Activated naive CD8-positive, alpha-beta T cell (primary cell): ENCODE data around the gene PLAGL2.
"Not testable (repeated sequence)": the region's sequence is repeated elsewhere in the genome, so short reads cannot be mapped to it uniquely, and the experiment has no call there.

Experiments used
- H3K27ac Mint-ChIP-seq: one replicate; pipeline ENCODE4 v1.8.0; 2021; ENCODE audit warnings: mixed read lengths
- H3K27me3 Mint-ChIP-seq: one replicate; pipeline ENCODE4 v1.8.0; 2021; ENCODE audit warnings: mixed read lengths
- H3K36me3 Mint-ChIP-seq: one replicate; pipeline ENCODE4 v1.8.0; 2021; ENCODE audit warnings: mixed read lengths
- H3K4me1 Mint-ChIP-seq: one replicate; pipeline ENCODE4 v1.8.0; 2021; ENCODE audit warnings: low read depth, mixed read lengths
- H3K4me3 Mint-ChIP-seq: one replicate; pipeline ENCODE4 v1.8.0; 2021; ENCODE audit warnings: mild to moderate bottlenecking, mixed read lengths
- H3K9me3 Mint-ChIP-seq: one replicate; pipeline ENCODE4 v1.8.0; 2021; ENCODE audit warnings: low read depth, mixed read lengths

Gene PLAGL2

DNA sequence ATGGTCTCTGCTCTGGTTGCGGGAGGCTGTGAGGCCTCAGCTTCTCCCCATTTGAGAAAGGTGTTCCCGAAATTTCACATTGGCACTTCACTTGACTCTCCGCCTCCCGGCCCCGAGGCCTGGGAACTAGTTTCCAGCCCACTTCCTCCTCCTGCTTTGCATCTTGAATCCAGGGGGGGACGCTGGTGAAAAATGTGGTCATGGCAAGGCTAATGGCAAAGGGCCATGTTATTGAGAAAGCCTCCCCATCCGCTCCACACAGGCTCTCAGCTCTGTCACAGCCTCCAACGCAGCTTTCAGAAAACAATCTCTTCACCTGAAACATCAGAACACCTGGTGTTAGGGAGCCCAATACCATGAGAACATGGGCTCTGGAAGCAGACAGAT lies 5.6 kb downstream of the PLAGL2 start:
- Mint-ChIP-seq H3K4me1 (peaks cover 76% of the 10 kb centered on the region), H3K4me3 (peak overlapping the region; percentile 99), H3K27me3 (no peaks in the 10 kb centered on the region), H3K9me3 (no peaks in the 10 kb centered on the region), H3K36me3 (peaks cover 29% of the 10 kb centered on the region), H3K27ac (peak overlapping the region; percentile 97)

DNA sequence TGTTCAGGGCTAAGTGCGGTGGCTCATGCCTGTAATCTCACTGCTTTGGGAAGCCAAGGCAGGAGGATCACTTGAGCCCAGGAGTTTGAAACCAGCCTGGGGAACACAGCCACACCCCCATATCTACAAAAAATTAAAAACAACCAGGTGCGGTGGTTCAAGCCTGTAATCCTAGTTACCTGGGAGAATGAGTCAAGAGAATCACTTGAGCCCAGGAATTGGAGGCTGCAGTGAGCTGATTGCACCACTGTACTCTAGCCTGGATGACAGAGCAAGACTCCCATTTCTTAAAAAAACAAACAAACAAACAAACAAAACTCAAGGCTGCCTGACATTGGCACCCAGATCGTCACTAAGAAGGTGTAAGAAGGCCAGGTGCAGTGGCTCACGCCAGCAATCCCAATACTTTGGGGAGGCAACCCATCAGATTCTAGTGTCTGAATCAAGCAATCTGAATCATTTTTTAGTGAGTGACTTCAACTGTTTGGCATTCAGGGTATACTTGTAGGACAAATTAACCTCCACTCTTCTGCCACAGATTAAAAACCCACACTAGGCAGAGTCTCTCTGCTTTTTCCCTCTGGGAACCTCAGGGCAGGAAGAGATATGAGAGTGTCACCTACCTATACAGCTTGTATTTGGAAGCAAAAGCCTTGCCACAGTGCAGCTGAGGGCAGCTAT lies 6.1 kb downstream of the PLAGL2 start:
- no peaks in the 10 kb centered on the region for H3K9me3 Mint-ChIP-seq
- no peaks in the 10 kb centered on the region for H3K27me3 Mint-ChIP-seq
- peak overlapping the region; percentile 97 for H3K27ac Mint-ChIP-seq
- peaks cover 27% of the 10 kb centered on the region for H3K36me3 Mint-ChIP-seq
- peak overlapping the region; percentile 99 for H3K4me3 Mint-ChIP-seq
- peaks cover 71% of the 10 kb centered on the region for H3K4me1 Mint-ChIP-seq

DNA sequence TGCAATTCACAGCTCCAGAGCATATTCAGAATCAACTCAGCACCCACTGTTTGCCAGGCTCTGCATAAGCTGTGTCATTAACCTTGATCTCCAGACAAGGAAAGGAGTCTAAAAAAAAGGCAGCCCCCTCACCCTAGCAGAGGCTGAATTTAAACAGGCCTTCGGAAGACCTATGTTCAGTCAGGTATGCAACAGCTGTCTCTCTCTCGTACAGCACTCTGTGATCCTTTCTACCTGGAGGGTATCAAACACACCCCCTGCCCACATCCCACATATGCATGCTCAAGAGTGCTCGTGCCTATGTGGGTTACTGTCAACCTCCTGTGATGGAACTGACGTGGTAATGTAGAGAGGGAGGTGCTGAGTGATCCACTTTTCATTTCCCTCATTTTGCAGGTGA lies 8.5 kb downstream of the PLAGL2 start:
- Mint-ChIP-seq H3K9me3 (no peaks in the 10 kb centered on the region), H3K4me1 (peaks cover 56% of the 10 kb centered on the region), H3K36me3 (peaks cover 23% of the 10 kb centered on the region), H3K27ac (peak overlapping the region; percentile 64), H3K27me3 (no peaks in the 10 kb centered on the region), H3K4me3 (peak overlapping the region; percentile 40)

DNA sequence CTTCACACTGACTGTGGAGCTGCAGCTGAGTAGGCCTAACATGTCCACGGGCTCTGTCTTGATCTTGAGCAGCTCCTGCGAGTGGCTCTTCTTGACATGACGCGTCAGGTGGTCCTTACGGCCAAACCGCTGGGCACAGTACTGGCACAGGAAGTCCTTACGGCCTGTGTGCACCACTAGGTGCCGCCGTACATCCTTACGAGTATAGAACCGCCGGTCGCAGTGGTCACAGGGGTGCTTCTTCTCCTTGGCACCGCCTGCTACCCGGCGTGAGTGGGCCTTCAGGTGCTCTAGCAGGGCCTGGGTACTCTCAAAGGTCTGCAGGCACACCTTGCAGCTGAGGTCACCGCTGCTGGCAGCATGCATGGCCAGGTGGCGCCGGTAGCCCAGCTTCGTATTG lies 10.4 kb downstream of the PLAGL2 start:
- H3K27me3 Mint-ChIP-seq, H3K4me3 Mint-ChIP-seq, H3K27ac Mint-ChIP-seq, H3K9me3 Mint-ChIP-seq: not testable (repeated sequence)
- peaks cover 16% of the 10 kb centered on the region for H3K36me3 Mint-ChIP-seq
- H3K4me1 Mint-ChIP-seq, result peaks cover 45% of the 10 kb centered on the region

GRCh38 chr20:32196613-32197012 lies 10.9 kb downstream of the PLAGL2 start:
- H3K4me3 Mint-ChIP-seq, H3K9me3 Mint-ChIP-seq, H3K27me3 Mint-ChIP-seq, H3K27ac Mint-ChIP-seq: not testable (repeated sequence)
- Mint-ChIP-seq H3K36me3 (peaks cover 13% of the 10 kb centered on the region), H3K4me1 (peaks cover 45% of the 10 kb centered on the region)

- H3K9me3 Mint-ChIP-seq, result no peaks in the 10 kb centered on the region
- H3K27ac Mint-ChIP-seq, result peak overlapping the region; percentile 47
- no peak overlapping the region for H3K4me3 Mint-ChIP-seq
- H3K4me1 Mint-ChIP-seq, result peaks cover 43% of the 10 kb centered on the region
- H3K27me3 Mint-ChIP-seq, result no peaks in the 10 kb centered on the region
- peaks cover 11% of the 10 kb centered on the region for H3K36me3 Mint-ChIP-seq
Measured at GRCh38 chr20:32195581-32195980, 12.0 kb downstream of the PLAGL2 start.

GRCh38 chr20:32193996-32194395 lies 13.5 kb downstream of the PLAGL2 start:
- H3K36me3 Mint-ChIP-seq, result peaks cover 11% of the 10 kb centered on the region
- no peak overlapping the region for H3K4me3 Mint-ChIP-seq
- H3K4me1 Mint-ChIP-seq, result peaks cover 42% of the 10 kb centered on the region
- no peaks in the 10 kb centered on the region for H3K27me3 Mint-ChIP-seq
- no peaks in the 10 kb centered on the region for H3K9me3 Mint-ChIP-seq
- peak overlapping the region; percentile 34 for H3K27ac Mint-ChIP-seq

GRCh38 chr20:32193336-32193735 lies 14.2 kb downstream of the PLAGL2 start:
- H3K27ac Mint-ChIP-seq, H3K9me3 Mint-ChIP-seq, H3K27me3 Mint-ChIP-seq, H3K4me3 Mint-ChIP-seq: not testable (repeated sequence)
- peaks cover 41% of the 10 kb centered on the region for H3K4me1 Mint-ChIP-seq
- H3K36me3 Mint-ChIP-seq, result peaks cover 11% of the 10 kb centered on the region

GRCh38 chr20:32192698-32193097 lies 14.8 kb downstream of the PLAGL2 start:
- H3K27ac Mint-ChIP-seq, result peak overlapping the region; percentile 14
- no peaks in the 10 kb centered on the region for H3K9me3 Mint-ChIP-seq
- H3K4me1 Mint-ChIP-seq, result peaks cover 39% of the 10 kb centered on the region
- peaks cover 9% of the 10 kb centered on the region for H3K36me3 Mint-ChIP-seq
- no peak overlapping the region for H3K4me3 Mint-ChIP-seq
- no peaks in the 10 kb centered on the region for H3K27me3 Mint-ChIP-seq

DNA sequence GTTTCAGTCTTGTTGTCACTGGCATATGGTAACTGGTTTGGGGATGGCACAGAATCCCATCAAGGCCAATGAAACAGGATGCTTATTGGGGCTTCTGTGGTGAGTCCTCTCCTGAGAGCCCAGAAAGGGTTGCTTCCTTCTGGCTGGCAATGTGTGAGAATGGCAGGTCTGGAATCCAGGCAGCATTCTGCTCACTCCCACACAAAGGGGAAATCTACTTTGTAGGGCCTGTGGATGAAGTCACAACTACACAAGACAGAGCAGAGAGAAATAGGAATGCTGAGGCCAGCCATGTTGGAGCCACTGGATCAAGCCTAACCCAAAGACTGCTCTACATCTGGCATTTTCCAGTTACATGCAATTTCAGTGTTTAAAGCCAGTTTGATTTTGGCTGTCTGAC lies 15.7 kb downstream of the PLAGL2 start:
- peaks cover 36% of the 10 kb centered on the region for H3K4me1 Mint-ChIP-seq
- H3K4me3 Mint-ChIP-seq, result no peak overlapping the region
- H3K27me3 Mint-ChIP-seq, result no peaks in the 10 kb centered on the region
- H3K27ac Mint-ChIP-seq, result peak overlapping the region; percentile 52
- H3K9me3 Mint-ChIP-seq, result no peaks in the 10 kb centered on the region
- H3K36me3 Mint-ChIP-seq, result peaks cover 7% of the 10 kb centered on the region

DNA sequence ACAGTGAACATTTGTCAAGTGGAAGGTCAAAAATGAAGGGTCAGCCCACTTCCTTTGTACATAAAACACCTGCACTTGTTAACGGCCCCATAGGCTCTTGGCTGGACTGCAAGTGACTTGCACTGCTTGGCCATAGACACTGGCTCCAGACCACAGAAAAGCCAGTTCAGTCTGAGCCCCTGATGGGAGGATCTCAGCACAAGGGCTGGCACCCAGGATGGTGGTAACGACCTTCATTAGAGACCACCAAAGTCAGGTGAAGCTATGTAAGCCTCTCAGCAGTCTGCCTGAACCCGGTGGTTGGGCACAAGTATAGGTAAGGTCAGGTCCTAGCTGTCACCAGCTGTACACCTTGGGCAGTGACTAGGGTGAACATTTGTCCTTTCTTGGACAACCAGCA lies 16.1 kb downstream of the PLAGL2 start:
- Mint-ChIP-seq H3K36me3 (peaks cover 7% of the 10 kb centered on the region), H3K4me3 (peak overlapping the region; percentile 78), H3K9me3 (no peaks in the 10 kb centered on the region), H3K4me1 (peaks cover 36% of the 10 kb centered on the region), H3K27ac (peak overlapping the region; percentile 52), H3K27me3 (no peaks in the 10 kb centered on the region)

DNA sequence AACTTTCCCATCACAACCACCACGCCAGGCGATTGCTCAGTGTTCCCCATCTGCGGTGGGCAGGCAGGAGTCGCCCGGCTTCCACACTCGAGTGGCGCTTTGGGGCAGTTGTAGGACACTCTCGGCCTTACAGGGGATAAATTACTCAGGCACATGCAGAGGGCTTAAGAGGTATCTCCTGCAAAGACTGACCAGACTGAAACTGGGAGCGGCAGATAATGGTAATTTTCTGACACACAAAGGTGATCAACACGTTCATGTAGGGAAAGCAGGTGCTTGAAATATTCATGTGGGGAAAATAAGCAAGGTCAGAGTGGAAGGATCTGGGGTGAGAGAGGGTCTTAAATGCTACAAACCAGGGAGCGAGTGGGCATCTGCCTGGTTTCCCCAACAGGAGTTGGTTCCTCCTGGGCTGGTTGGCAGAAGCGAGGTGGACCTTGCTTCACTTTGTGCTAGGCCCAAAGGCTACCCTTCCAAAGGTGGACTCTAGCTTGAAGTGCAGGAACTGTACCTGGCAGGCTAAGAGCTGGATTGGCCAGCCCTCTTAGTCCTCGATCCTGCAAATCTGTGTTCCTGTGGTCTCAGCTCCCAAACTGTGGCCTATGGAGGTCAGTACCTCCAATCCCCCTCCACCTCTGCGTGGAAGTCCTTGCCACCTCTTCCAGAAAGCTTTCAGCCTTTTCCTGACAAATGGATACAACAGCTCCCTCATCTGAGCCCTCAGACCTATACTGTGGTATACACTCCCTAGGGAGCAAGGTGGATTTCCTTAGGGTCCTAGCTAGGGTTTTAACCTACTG lies 16.7 kb downstream of the PLAGL2 start:
- Mint-ChIP-seq H3K36me3 (peaks cover 7% of the 10 kb centered on the region), H3K9me3 (no peaks in the 10 kb centered on the region), H3K4me1 (peaks cover 36% of the 10 kb centered on the region), H3K27ac (peak overlapping the region; percentile 84), H3K4me3 (peak overlapping the region; percentile 78), H3K27me3 (no peaks in the 10 kb centered on the region)

DNA sequence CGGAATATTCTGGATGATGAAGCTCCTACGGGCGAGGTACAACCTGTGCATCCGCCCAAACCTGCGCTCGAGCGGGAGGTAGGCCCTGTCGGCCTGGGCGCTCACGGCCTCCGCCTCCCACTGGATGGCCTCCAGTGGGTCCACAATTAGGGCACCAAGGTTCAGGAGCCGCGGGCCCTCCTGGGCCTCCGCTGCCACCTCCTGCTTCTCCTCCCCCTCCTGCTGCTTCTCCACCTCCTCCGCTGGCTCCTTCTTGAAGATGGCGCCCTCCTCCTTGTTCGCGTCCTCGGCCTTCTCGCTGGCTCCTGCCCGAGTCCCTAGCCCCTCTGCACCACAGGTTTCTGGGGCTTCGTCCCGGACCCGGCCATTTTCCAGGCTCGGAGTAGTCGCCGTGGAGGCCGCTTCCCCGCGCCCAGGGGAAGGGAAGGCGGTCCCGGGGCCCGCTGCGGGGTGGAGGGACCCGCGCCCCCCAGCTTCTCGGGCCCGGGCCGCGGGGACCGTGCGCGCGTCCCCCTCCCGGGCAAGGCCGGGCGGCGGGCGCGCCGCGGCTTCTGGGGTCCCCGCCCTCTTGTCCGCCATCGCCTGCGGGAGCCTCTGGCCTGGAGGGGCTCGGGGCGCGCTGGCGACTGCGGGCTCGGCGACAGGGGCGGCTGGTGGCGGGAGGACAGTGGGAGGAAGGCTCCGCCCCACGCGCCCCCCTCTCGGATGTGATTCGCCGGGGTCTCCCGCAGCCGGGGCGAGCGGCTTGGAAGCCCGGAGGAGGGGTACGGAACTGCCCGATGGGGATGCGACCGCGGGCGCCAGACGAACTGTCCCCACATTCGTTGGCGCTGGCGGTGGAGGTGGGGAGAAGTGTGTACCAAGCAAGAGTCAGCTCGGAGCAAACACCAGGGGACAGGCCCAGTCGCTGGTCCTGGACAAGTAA lies 17.6 kb downstream of the PLAGL2 start:
- peaks cover 5% of the 10 kb centered on the region for H3K36me3 Mint-ChIP-seq
- no peaks in the 10 kb centered on the region for H3K9me3 Mint-ChIP-seq
- H3K27ac Mint-ChIP-seq, result peak overlapping the region; percentile 84
- peak overlapping the region; percentile 81 for H3K4me3 Mint-ChIP-seq
- peaks cover 32% of the 10 kb centered on the region for H3K4me1 Mint-ChIP-seq
- no peaks in the 10 kb centered on the region for H3K27me3 Mint-ChIP-seq

- Mint-ChIP-seq H3K27ac (no peak overlapping the region), H3K4me1 (peaks cover 29% of the 10 kb centered on the region), H3K4me3 (peak overlapping the region; percentile 81), H3K9me3 (no peaks in the 10 kb centered on the region), H3K36me3 (peaks cover 3% of the 10 kb centered on the region), H3K27me3 (no peaks in the 10 kb centered on the region)
Measured at GRCh38 chr20:32189123-32189410, 18.5 kb downstream of the PLAGL2 start.
